AG04450 (cell line): ENCODE results near the gene TTN. TPM values are rescaled to one million over a fixed set of nuclear protein-coding genes. Genes with fewer than 3 reads are reported as not detected.

Experiments used
- CTCF ChIA-PET: fragments of 300-600, 350-600 bp; formaldehyde crosslinking; extraction: SDS; loops from one replicate; lab custom pipeline; 2022; ENCODE audit warnings: antibody characterized with exemption, inconsistent platforms; lab: Charles Lee
- POLR2A ChIA-PET: fragments of 350-600 bp; formaldehyde crosslinking; extraction: SDS; loops from one replicate; lab custom pipeline; 2021; ENCODE audit warnings: antibody characterized with exemption, inconsistent platforms; lab: Yijun Ruan, JAX
- DNase-seq: peaks from one replicate; pipeline ENCODE4 v3.0.0-alpha.2; 2011; ENCODE audit warnings: low read depth, low spot score
- H3K27ac ChIP-seq: one replicate; pipeline ENCODE4 v1.5.1; 2012; ENCODE audit warnings: low read depth, low read length, control low read depth
- H3K27me3 ChIP-seq: one replicate; pipeline ENCODE4 v1.6.0; 2012; ENCODE audit warnings: low read length; ENCODE audit not compliant: control insufficient read depth, insufficient read depth
- H3K4me3 ChIP-seq: 2 replicates; pipeline ENCODE4 v1.5.1; 2011; ENCODE audit warnings: mild to moderate bottlenecking, low read depth, low read length, control low read depth
- H3K9me3 ChIP-seq: 2 replicates; pipeline ENCODE4 v1.5.1; 2012; ENCODE audit warnings: low read length; ENCODE audit not compliant: control insufficient read depth, insufficient read depth
- polyA plus RNA-seq: library from polyadenylated mRNA; depleted of rRNA; stranded (reverse); fragments of >200 nt; gene quantifications from 2 replicates; pipeline ENCODE4 v1.2.3, GENCODE V29; 2011
- TF ChIP-seq, protein P1 (sequence below): IDR thresholded peaks from 2 replicates; pipeline ENCODE4 v1.5.1; 2011; ENCODE audit warnings: low read depth, low read length, control low read depth, inconsistent platforms

The TTN gene
- polyA plus RNA-seq, 1 experiment = 0.06 TPM

DNA sequence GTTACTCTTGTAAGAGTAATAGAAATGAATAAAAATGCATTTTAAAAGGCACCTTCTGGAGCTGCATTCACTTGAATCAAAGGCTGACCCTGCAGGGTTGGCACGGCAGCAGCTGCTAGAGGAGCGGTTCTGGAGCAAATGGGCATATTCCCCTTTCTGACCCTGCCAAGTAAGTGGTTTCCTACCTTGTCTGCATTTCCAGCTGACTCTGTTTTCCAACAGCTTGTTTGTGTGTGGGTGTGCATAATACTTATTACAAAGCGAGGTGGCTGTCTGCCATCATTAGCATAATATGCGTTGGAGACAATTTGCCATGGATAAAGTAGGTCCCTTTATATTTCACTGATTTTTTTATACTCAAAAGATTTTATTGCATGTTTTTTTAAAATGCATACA lies 21.3 kb upstream of the TTN start:
- CTCF ChIA-PET = no interaction called here
- DNase-seq = no peak
- Histone ChIP-seq H3K27ac (no peak overlapping the region), H3K4me3 (no peak overlapping the region), H3K27me3 (no peaks in the 10 kb centered on the region), H3K9me3 (no peaks in the 10 kb centered on the region)
- POLR2A ChIA-PET = no interaction called here
- TF ChIP-seq, protein P1, sequence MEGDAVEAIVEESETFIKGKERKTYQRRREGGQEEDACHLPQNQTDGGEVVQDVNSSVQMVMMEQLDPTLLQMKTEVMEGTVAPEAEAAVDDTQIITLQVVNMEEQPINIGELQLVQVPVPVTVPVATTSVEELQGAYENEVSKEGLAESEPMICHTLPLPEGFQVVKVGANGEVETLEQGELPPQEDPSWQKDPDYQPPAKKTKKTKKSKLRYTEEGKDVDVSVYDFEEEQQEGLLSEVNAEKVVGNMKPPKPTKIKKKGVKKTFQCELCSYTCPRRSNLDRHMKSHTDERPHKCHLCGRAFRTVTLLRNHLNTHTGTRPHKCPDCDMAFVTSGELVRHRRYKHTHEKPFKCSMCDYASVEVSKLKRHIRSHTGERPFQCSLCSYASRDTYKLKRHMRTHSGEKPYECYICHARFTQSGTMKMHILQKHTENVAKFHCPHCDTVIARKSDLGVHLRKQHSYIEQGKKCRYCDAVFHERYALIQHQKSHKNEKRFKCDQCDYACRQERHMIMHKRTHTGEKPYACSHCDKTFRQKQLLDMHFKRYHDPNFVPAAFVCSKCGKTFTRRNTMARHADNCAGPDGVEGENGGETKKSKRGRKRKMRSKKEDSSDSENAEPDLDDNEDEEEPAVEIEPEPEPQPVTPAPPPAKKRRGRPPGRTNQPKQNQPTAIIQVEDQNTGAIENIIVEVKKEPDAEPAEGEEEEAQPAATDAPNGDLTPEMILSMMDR = no peak

DNA sequence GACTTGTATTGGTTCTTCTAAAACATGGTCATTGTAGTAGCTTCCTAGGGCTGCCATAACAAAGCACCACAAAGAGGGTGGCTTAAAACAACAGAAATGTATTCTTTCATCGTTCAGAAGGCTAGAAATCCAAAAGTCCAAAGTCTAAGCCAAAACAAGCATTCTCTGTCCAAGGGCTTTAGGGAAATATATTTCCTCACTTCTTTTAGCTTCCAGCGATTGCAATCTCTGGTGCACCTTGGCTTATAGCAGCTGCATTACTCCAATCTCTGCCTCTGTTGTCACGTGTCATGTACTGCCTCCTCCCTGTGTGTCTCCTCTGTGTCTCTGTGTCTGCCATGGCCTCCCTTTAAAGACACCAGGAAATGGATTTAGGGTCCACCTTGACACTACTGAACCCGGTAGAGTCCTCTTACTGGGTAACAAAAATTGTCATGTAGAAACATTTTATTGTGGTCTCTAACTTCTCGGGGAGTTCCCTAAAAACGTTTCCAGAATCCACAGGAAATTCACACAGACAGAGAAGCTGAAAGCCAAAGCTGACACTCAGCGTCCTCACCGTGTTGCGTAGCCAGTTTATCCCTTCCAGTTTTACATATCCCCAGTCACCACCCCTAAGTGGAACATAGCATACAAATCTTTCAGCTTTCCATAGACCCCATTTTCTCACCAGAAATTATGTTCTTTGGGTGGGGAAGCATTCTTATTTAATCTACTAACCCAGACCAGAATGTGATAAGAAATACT lies 20.7 kb upstream of the TTN start:
- Histone ChIP-seq H3K27ac (no peak overlapping the region), H3K27me3 (no peaks in the 10 kb centered on the region), H3K4me3 (no peak overlapping the region), H3K9me3 (no peaks in the 10 kb centered on the region)
- DNase-seq = no peak
- TF ChIP-seq, protein P1 = no peak
- CTCF ChIA-PET = interaction anchor here (1.3 kb wide), 1 partner anchor 66 kb away, joined by 4 read pairs; no protein-coding TSS in a partner anchor
- POLR2A ChIA-PET = no interaction called here

DNA sequence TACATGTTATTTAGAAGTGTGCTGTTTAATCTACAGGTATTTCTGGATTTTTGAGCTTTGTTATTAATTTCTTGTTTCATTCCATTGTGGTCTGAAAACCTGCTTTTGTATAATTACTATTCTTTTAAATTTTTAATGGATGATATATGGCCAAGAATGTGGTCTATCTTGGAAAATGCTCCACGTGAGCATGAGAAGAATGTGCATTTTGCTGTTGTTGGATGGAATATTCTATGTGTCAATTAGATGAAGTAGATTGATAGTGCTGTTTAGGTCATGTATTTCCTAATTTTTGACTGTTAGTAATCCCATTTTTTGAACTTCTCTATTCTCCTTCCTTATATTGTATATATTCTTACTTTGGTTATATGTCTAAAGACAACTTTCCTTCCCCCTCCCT lies 19.9 kb upstream of the TTN start:
- Histone ChIP-seq H3K27ac (no peak overlapping the region), H3K4me3 (no peak overlapping the region), H3K9me3 (no peaks in the 10 kb centered on the region), H3K27me3 (no peaks in the 10 kb centered on the region)
- no peak for DNase-seq
- ChIA-PET POLR2A (no interaction called here), CTCF (interaction anchor here (1.3 kb wide), 1 partner anchor 66 kb away, joined by 4 read pairs; no protein-coding TSS in a partner anchor)
- TF ChIP-seq, protein P1 = no peak

DNA sequence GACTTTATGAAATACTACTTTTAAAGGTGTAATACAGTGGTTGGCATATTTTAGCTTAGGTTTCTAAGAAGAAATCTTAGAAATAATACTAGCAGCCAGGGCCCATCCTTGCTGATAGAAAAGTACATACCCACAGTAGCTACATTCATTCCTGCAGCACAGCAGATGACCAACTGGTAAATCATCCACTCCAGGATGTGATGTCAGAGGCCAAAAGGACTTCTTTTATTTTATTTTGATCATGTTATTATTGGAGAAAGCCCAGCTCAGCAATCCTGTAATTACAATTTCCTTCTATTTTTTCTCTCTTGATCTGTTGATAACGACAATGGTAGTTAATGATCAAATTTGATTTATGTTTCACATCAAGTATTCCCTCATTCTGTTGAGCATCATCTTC lies 18.0 kb upstream of the TTN start:
- TF ChIP-seq, protein P1 = no peak
- CTCF ChIA-PET = no interaction called here
- H3K27me3 ChIP-seq = no peaks in the 10 kb centered on the region
- H3K27ac ChIP-seq = no peak overlapping the region
- DNase-seq = no peak
- H3K4me3 ChIP-seq = no peak overlapping the region
- POLR2A ChIA-PET = no interaction called here
- no peaks in the 10 kb centered on the region for H3K9me3 ChIP-seq

DNA sequence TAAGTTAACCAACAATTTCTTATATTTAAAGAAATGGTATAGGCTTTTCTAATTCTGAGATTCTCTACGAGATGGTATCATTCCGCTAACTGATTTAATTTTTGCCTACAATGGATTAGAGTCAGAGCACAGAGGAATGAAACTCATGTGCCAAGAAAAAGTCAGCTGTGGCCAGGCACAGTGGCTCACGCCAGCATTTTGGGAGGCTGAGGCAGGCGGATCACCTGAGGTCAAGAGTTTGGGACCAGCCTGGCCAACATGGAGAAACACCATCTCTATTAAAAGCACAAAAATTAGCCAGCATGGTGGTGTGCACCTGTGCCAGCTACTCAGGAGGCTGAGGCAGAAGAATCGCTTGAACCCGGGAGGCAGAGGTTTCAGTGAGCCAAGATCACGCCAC lies 17.0 kb upstream of the TTN start:
- CTCF ChIA-PET = no interaction called here
- no peak for DNase-seq

More for the DNA sequence above, 17.0 kb upstream of the TTN start:
- Histone ChIP-seq H3K9me3 (no peaks in the 10 kb centered on the region), H3K27me3 (no peaks in the 10 kb centered on the region), H3K27ac (no peak overlapping the region), H3K4me3 (no peak overlapping the region)
- TF ChIP-seq, protein P1 = no peak
- POLR2A ChIA-PET = no interaction called here
